Stimulated activated CD8-positive, alpha-beta memory T cell treated with anti-CD3 and anti-CD28 coated beads, Interleukin-7, amount 100 ng/mL, for 1 hour (primary cell): ENCODE results near the gene SLC1A7.

Experiments used
- DNase-seq, 2 donors: peaks; one replicate each; pipeline ENCODE4 v3.0.0-alpha.2; 2020; ENCODE audit warnings: low read depth in 2 of 2

SLC1A7 gene

GRCh38 chr1:53090227-53091147 lies 52.0 kb downstream of the SLC1A7 start:
- no peak for DNase-seq

GRCh38 chr1:53089478-53090226 lies 52.8 kb downstream of the SLC1A7 start:
- DNase-seq: no peak

GRCh38 chr1:53088616-53089300 lies 53.7 kb downstream of the SLC1A7 start:
- DNase-seq: no peak

- DNase-seq: no peak
Measured at GRCh38 chr1:53087332-53088285, 54.8 kb downstream of the SLC1A7 start.

GRCh38 chr1:53086491-53087070 lies 55.9 kb downstream of the SLC1A7 start:
- no peak for DNase-seq

- DNase-seq: no peak
Measured at GRCh38 chr1:53085405-53085804, 57.0 kb downstream of the SLC1A7 start.

- no peak for DNase-seq
Measured at GRCh38 chr1:53084589-53084971, 57.9 kb downstream of the SLC1A7 start.

- no peak for DNase-seq
Measured at GRCh38 chr1:53083636-53084588, 58.5 kb downstream of the SLC1A7 start.

GRCh38 chr1:53082826-53083455 lies 59.5 kb downstream of the SLC1A7 start:
- DNase-seq: no peak

- DNase-seq: no peak
Measured at GRCh38 chr1:53081384-53082066, 60.9 kb downstream of the SLC1A7 start.

GRCh38 chr1:53080769-53081168 lies 61.7 kb downstream of the SLC1A7 start:
- no peak for DNase-seq

- DNase-seq: no peak
Measured at GRCh38 chr1:53080041-53080440, 62.4 kb downstream of the SLC1A7 start.

- DNase-seq: no peak
Measured at GRCh38 chr1:53079251-53079650, 63.2 kb downstream of the SLC1A7 start.

GRCh38 chr1:53078333-53079101 lies 63.9 kb downstream of the SLC1A7 start:
- DNase-seq: no peak

GRCh38 chr1:53077599-53077965 lies 64.9 kb downstream of the SLC1A7 start:
- no peak for DNase-seq

GRCh38 chr1:53076721-53077598 lies 65.5 kb downstream of the SLC1A7 start:
- no peak for DNase-seq

- no peak for DNase-seq
Measured at GRCh38 chr1:53076165-53076564, 66.3 kb downstream of the SLC1A7 start.
